HEK293 (cell line): Measurements from ENCODE around the gene HIRA.
A peak's percentile ranks its signal among the peaks of the same experiment; 100 is the strongest.

Experiments
- GLIS1 ChIP-seq: fragments of 450-650 bp; formaldehyde crosslinking; IDR thresholded peaks from 2 replicates; pipeline ENCODE4 v1.5.1; 2016; ENCODE audit warnings: missing biosample characterization, missing genetic modification characterization
- GLIS2 ChIP-seq: fragments of 450-650 bp; formaldehyde crosslinking; IDR thresholded peaks from 2 replicates; pipeline ENCODE4 v1.5.1; 2016; ENCODE audit warnings: missing biosample characterization, missing genetic modification characterization
- HOXC10 ChIP-seq: sonication (generic); formaldehyde crosslinking; IDR thresholded peaks from 2 replicates; pipeline ENCODE4 v1.8.1; 2023; ENCODE audit warnings: mild to moderate bottlenecking, missing genetic modification reagents
- PRDM2 ChIP-seq: fragments of 450-650 bp; formaldehyde crosslinking; IDR thresholded peaks from 2 replicates; pipeline ENCODE4 v1.5.1; 2016; ENCODE audit warnings: missing biosample characterization, missing genetic modification characterization, borderline replicate concordance
- TRIM28 ChIP-seq: IDR thresholded peaks from 2 replicates; pipeline ENCODE4 v1.6.1; 2011; ENCODE audit warnings: low read length, control low read depth, borderline replicate concordance
- WT1 ChIP-seq: fragments of 450-650 bp; formaldehyde crosslinking; IDR thresholded peaks from 2 replicates; pipeline ENCODE4 v1.5.1; 2016; ENCODE audit warnings: missing biosample characterization, missing genetic modification characterization
- YY2 ChIP-seq: fragments of 450-650 bp; formaldehyde crosslinking; IDR thresholded peaks from 2 replicates; pipeline ENCODE4 v1.5.1; 2016; ENCODE audit warnings: missing biosample characterization, missing genetic modification characterization
- ZBTB1 ChIP-seq: fragments of 450-650 bp; formaldehyde crosslinking; IDR thresholded peaks from 2 replicates; pipeline ENCODE4 v1.5.1; 2016; ENCODE audit warnings: missing biosample characterization, missing genetic modification characterization
- ZEB2 ChIP-seq: fragments of 450-650 bp; formaldehyde crosslinking; IDR thresholded peaks from 2 replicates; pipeline ENCODE4 v1.5.1; 2016; ENCODE audit warnings: missing biosample characterization, missing genetic modification characterization
- ZNF112 ChIP-seq: fragments of 450-650 bp; formaldehyde crosslinking; IDR thresholded peaks from 2 replicates; pipeline ENCODE4 v1.5.0; 2017; ENCODE audit warnings: missing biosample characterization, missing genetic modification characterization
- ZNF138 ChIP-seq: fragments of 450-650 bp; formaldehyde crosslinking; IDR thresholded peaks from 2 replicates; pipeline ENCODE4 v1.5.1; 2016; ENCODE audit warnings: missing biosample characterization, missing genetic modification characterization, borderline replicate concordance
- ZNF140 ChIP-seq: fragments of 450-650 bp; formaldehyde crosslinking; IDR thresholded peaks from 2 replicates; pipeline ENCODE4 v1.5.1; 2016; ENCODE audit warnings: missing biosample characterization, missing genetic modification characterization
- ZNF146 ChIP-seq: fragments of 450-650 bp; formaldehyde crosslinking; IDR thresholded peaks from 2 replicates; pipeline ENCODE4 v1.5.1; 2016; ENCODE audit warnings: missing biosample characterization, missing genetic modification characterization
- ZNF16 ChIP-seq: fragments of 450-650 bp; formaldehyde crosslinking; IDR thresholded peaks from 2 replicates; pipeline ENCODE4 v1.5.1; 2016; ENCODE audit warnings: low read depth, missing biosample characterization, missing genetic modification characterization
- ZNF2 ChIP-seq: fragments of 450-650 bp; formaldehyde crosslinking; IDR thresholded peaks from 2 replicates; pipeline ENCODE4 v1.5.1; 2016; ENCODE audit warnings: missing biosample characterization, missing genetic modification characterization
- ZNF223 ChIP-seq: fragments of 450-650 bp; formaldehyde crosslinking; IDR thresholded peaks from 2 replicates; pipeline ENCODE4 v1.5.1; 2016; ENCODE audit warnings: missing biosample characterization, missing genetic modification characterization
- ZNF560 ChIP-seq: fragments of 450-650 bp; formaldehyde crosslinking; IDR thresholded peaks from 2 replicates; pipeline ENCODE4 v1.5.1; 2017; ENCODE audit warnings: missing biosample characterization, missing genetic modification characterization, borderline replicate concordance
- ZNF561 ChIP-seq: fragments of 450-650 bp; IDR thresholded peaks from 2 replicates; pipeline ENCODE4 v1.5.1; 2018; ENCODE audit warnings: missing biosample characterization, missing genetic modification characterization, borderline replicate concordance
- ZNF629 ChIP-seq: fragments of 450-650 bp; formaldehyde crosslinking; IDR thresholded peaks from 2 replicates; pipeline ENCODE4 v1.5.1; 2017; ENCODE audit warnings: missing biosample characterization, missing genetic modification characterization
- ZSCAN4 ChIP-seq: fragments of 450-650 bp; formaldehyde crosslinking; IDR thresholded peaks from 2 replicates; pipeline ENCODE4 v1.5.1; 2017; ENCODE audit warnings: missing biosample characterization, missing genetic modification characterization
- TF ChIP-seq, protein P1 (sequence below): fragments of 450-650 bp; formaldehyde crosslinking; IDR thresholded peaks from 2 replicates; pipeline ENCODE4 v1.5.1; 2016; ENCODE audit warnings: missing biosample characterization, missing genetic modification characterization
- TF ChIP-seq, protein P2 (sequence below): fragments of 450-650 bp; formaldehyde crosslinking; IDR thresholded peaks from 2 replicates; pipeline ENCODE4 v1.5.1; 2016; ENCODE audit warnings: missing biosample characterization, missing genetic modification characterization, borderline replicate concordance

The HIRA gene

DNA sequence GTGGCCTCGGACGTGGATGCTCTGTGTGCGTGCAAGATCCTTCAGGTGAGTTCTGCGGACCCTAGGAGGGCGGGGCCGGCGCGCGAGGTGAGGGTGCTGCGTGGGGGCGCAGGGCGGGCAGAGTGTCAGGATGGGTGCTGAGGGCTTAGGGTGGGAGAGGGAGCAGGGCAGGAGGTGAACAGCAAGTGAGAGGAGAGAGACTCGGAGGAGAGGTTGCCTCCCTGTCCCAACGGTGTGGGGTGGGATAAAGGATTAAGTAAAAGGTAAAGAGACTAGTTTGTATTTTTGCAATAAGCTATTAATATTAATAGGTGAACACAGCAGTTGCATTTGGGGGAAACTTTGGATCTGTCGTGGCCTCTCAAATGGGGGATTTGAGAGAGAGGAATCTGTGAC lies 48.6 kb upstream of the HIRA start (continued):
- TF ChIP-seq, protein P1, sequence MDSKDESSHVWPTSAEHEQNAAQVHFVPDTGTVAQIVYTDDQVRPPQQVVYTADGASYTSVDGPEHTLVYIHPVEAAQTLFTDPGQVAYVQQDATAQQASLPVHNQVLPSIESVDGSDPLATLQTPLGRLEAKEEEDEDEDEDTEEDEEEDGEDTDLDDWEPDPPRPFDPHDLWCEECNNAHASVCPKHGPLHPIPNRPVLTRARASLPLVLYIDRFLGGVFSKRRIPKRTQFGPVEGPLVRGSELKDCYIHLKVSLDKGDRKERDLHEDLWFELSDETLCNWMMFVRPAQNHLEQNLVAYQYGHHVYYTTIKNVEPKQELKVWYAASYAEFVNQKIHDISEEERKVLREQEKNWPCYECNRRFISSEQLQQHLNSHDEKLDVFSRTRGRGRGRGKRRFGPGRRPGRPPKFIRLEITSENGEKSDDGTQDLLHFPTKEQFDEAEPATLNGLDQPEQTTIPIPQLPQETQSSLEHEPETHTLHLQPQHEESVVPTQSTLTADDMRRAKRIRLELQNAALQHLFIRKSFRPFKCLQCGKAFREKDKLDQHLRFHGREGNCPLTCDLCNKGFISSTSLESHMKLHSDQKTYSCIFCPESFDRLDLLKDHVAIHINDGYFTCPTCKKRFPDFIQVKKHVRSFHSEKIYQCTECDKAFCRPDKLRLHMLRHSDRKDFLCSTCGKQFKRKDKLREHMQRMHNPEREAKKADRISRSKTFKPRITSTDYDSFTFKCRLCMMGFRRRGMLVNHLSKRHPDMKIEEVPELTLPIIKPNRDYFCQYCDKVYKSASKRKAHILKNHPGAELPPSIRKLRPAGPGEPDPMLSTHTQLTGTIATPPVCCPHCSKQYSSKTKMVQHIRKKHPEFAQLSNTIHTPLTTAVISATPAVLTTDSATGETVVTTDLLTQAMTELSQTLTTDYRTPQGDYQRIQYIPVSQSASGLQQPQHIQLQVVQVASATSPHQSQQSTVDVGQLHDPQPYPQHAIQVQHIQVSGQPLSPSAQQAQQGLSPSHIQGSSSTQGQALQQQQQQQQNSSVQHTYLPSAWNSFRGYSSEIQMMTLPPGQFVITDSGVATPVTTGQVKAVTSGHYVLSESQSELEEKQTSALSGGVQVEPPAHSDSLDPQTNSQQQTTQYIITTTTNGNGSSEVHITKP (tag by site-specific recombination): no peak
- TF ChIP-seq GLIS1 (0 out of 2 replicates have a peak, but pooled peaks have one; percentile 20), WT1 (0 out of 2 replicates have a peak, but pooled peaks have one; percentile 7), ZNF223 (tag by site-specific recombination) (no peak), ZNF629 (tag by site-specific recombination) (no peak), ZNF112 (tag by site-specific recombination) (no peak), ZNF561 (tag by site-specific recombination) (no peak), ZEB2 (tag by site-specific recombination) (no peak), ZNF140 (no peak), GLIS2 (tag by site-specific recombination) (peak; percentile 64), YY2 (no peak), ZNF2 (tag by site-specific recombination) (no peak), ZNF138 (tag by site-specific recombination) (no peak), ZNF560 (tag by site-specific recombination) (no peak), ZSCAN4 (no peak), ZNF16 (tag by site-specific recombination) (no peak), HOXC10 (CRISPR knock-in tag) (no peak), PRDM2 (tag by site-specific recombination) (peak; percentile 98), ZBTB1 (tag by site-specific recombination) (no peak), TRIM28 (no peak), ZNF146 (tag by site-specific recombination) (no peak)
- TF ChIP-seq, protein P2, sequence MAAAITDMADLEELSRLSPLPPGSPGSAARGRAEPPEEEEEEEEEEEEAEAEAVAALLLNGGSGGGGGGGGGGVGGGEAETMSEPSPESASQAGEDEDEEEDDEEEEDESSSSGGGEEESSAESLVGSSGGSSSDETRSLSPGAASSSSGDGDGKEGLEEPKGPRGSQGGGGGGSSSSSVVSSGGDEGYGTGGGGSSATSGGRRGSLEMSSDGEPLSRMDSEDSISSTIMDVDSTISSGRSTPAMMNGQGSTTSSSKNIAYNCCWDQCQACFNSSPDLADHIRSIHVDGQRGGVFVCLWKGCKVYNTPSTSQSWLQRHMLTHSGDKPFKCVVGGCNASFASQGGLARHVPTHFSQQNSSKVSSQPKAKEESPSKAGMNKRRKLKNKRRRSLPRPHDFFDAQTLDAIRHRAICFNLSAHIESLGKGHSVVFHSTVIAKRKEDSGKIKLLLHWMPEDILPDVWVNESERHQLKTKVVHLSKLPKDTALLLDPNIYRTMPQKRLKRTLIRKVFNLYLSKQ (tag by site-specific recombination): no peak
